Measurements from ENCODE around the gene OPN4. TPM values are rescaled to one million over a fixed set of nuclear protein-coding genes. Genes with fewer than 3 reads are reported as not detected.

OPN4 gene
- polyA plus RNA-seq, 4 donors = not detected

DNA sequence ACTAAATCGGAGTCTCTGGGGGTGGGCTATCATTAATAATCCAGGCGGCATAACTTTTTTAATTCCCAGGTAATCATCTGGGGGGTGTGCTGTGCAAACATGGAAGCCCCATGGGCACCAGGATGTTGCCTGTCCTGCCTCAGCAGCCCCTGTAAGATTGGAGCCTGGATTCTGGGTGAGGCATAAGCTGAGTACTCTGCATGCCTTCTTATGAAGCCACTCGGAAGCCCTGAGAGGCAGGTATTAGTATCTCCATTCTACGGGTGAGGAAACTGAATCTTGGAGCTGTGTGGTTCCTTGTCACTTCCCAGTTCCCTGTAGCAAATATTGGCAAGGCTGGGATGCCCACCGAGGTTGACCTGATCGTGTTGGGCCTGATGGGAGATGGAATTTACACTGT lies 7.4 kb upstream of the OPN4 start:
- DNase-seq (ENCODE audit: low read depth in 4 of 4, low spot score in 3 of 4) = no peak

GRCh38 chr10:86647773-86648703 lies 6.3 kb upstream of the OPN4 start:
- no peak for DNase-seq (ENCODE audit: low read depth in 4 of 4, low spot score in 3 of 4)

- DNase-seq (ENCODE audit: low read depth in 4 of 4, low spot score in 3 of 4) = no peak
These were observed 5.5 kb upstream of the OPN4 start for GRCh38 chr10:86648704-86649427.

DNA sequence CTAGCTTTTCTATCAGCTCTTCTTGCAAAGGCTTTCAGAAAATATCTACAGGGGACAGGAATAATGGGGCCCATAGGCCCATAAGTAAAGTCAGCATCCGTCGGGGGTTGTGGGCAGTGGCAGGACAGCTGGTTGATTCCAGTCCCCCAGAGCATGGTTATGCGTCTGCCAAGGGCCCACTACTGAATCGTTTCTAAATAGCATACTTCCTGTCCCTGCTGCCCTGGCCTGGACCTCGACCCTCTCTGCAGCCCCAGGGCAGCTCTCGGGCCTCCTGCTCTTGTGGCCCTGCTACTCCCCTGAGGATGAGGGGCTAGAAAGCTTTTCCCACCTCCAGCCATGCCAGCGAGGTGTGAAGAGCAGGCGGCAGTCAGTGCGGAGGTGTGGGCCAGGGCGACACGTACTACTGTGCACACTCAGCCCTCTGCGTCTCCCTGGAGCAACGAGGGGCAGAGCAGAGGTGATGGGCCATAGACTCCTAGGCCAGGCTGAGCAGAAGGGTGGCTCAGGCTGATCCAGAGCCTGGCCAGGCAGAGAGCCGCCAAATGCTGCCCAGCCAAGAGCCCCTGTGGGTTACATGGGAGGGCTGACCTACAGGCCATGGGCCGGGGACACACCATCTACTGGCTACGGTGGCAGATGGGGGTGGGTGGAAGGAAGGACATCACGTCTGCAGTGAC lies 4.7 kb upstream of the OPN4 start:
- no peak for DNase-seq (ENCODE audit: low read depth in 4 of 4, low spot score in 3 of 4)

DNA sequence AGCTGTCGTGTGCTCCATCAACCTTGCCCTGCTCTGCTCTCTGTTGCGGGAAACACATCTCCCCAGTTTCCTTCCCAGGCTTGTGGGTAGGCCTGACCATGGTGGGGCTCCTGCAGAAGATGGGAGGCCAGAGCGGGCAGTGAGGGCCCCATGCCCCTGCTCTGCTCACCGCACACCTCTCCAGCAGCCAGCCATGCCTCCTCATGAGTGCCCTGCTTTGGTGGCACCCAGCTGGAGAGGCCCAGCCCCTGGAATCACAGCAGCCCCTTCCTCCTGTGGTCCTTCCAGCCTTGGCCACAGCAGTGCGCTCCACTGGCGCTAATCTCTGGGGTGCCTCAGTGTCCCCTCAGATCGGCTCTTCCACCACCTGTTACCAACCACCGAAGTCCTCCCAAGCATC lies 4.2 kb upstream of the OPN4 start:
- DNase-seq (ENCODE audit: low read depth in 4 of 4, low spot score in 3 of 4) = no peak

DNA sequence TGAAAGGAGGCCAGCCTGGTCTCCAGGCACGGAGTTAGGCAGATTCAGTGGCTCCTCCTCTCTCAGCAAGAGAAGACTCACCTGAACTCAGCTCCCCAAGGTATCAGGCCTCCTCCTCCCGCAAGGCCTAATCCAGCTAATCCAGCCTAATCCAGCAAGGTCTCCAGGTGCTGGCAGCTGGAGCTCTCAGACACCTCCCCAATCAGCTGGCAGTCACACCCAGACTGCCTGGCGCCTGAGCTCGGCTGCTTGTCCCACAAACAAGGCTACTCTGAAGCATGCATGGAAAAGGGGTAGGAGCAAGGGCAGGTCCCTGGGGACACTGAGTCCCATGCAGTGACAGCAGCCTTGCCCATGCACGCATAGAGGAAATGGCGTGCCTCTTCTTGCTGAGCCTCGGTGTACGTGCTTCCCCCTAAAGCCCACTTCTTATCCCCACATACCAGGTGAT lies 3.3 kb upstream of the OPN4 start:
- no peak for DNase-seq (ENCODE audit: low read depth in 4 of 4, low spot score in 3 of 4)

- no peak for DNase-seq (ENCODE audit: low read depth in 4 of 4, low spot score in 3 of 4)
These were observed 2.6 kb upstream of the OPN4 start for GRCh38 chr10:86651631-86652331.

- no peak for DNase-seq (ENCODE audit: low read depth in 4 of 4, low spot score in 3 of 4)
These were observed 1.8 kb upstream of the OPN4 start for GRCh38 chr10:86652361-86653202.

DNA sequence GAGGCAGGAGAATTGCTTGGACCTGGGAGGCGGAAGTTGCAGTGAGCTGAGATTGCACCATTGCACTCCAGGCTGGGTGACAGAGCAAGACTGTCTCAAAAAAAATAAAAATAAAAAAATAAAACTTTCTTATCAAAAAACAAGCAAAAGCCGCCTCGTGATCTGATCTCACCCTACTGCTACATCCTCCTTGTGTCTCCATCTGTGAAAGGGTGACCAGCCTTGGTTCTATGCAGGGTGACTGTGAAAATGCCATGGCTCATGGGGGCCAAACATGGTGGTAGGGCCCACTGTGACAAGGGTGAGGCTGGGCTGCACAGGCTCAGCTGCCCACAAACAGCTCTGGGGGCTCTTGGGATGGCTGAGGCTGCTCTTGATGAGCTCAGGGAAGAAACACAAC lies 968 bp upstream of the OPN4 start:
- DNase-seq (ENCODE audit: low read depth in 4 of 4, low spot score in 3 of 4) = no peak

- no peak for DNase-seq (ENCODE audit: low read depth in 4 of 4, low spot score in 3 of 4)
These were observed 360 bp upstream of the OPN4 start for GRCh38 chr10:86653987-86654386.

GRCh38 chr10:86655173-86655540 lies 810 bp downstream of the OPN4 start:
- no peak for DNase-seq (ENCODE audit: low read depth in 4 of 4, low spot score in 3 of 4)

- no peak for DNase-seq (ENCODE audit: low read depth in 4 of 4, low spot score in 3 of 4)
These were observed 1.2 kb downstream of the OPN4 start for GRCh38 chr10:86655596-86655995.

DNA sequence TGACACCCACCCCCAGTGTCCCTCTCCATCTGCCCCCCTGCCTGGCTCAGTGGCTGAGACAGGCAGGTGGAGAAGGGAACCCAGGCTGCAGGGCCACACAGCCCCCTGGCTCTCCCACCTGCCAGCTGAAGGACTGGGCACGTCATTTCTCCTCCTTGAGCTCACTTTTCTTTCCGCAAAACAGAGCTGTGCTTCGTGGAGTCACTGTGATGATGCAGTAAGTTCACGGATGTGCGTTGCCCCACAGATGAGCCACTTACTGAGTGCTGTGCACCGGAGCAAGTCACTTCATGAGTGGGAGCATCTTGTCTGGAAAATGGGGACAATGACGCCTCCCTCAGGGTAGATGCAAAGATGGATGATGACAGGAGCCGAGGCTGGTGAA lies 2.7 kb downstream of the OPN4 start:
- no peak for DNase-seq (ENCODE audit: low read depth in 4 of 4, low spot score in 3 of 4)

DNA sequence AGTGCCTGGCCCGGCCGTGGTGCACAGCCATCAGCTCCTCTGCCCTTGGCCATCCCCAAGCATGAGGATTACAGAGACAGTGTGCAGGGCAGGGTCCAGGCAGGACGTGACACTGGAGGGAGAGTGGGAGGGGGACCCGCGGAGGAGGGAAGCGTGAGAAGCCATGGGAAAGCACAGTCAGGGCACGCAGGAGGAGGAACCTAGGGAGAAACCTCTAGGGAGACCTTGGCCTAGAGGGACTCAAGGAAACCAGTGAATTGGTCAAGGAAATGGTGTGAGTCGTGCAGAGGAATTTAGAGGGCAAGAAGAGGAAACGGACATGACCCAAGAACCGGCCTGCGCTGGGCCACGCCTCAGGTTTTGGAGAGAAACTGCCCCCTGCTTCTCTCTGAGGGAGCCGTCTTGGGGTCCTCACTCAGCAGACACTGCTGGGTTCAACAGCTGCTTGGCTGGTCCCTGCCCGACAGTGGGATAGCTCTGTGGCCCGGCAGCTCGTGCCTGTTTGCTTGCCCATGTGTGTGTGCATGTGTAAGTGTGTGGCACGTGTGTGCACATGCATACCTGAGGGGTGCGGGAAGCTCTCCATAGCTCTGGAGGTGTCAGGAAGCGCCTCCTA lies 3.2 kb downstream of the OPN4 start:
- DNase-seq (ENCODE audit: low read depth in 4 of 4, low spot score in 3 of 4) = no peak

- no peak for DNase-seq (ENCODE audit: low read depth in 4 of 4, low spot score in 3 of 4)
These were observed 4.0 kb downstream of the OPN4 start for GRCh38 chr10:86658261-86658741.

GRCh38 chr10:86658751-86659150 lies 4.4 kb downstream of the OPN4 start:
- no peak for DNase-seq (ENCODE audit: low read depth in 4 of 4, low spot score in 3 of 4)

- DNase-seq (ENCODE audit: low read depth in 4 of 4, low spot score in 3 of 4) = no peak
These were observed 4.9 kb downstream of the OPN4 start for GRCh38 chr10:86659161-86659691.

DNA sequence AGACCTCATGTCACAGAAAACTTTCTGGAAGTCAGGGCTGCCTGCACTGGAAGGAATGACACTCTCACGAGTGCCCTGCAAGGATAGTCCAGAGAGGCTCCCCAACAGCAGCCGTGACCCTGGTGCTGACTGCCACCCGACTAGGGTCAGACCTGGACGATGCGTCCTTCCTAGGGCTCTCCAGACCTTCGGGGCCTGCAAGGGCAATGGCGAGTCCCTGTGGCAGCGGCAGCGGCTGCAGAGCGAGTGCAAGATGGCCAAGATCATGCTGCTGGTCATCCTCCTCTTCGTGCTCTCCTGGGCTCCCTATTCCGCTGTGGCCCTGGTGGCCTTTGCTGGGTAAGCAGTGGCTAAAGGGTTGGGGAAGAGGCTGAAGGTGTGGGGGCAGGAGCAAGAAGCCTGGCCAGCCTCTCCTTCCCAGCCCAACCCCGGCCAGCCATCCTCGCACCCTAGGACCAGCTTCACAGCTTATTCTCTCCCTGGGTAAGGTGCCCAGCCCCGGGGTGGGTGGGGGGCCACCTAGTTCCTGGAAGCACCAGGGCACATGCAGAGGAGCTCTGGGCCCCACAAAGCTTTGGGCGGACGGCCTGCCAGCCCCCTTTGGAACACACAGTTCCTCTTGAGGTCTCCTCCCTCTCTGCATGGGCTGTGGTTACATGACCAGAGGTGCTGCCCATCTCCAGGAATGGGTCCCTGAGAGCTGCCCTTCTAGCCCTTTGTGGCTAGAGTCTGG lies 5.5 kb downstream of the OPN4 start:
- DNase-seq (ENCODE audit: low read depth in 4 of 4, low spot score in 3 of 4) = no peak
